22Rv1 (cell line): ENCODE results near the gene TMEM72.

Source experiments
- H3K27ac ChIP-seq: fragments of 450-650 bp; 2 replicates; pipeline ENCODE4 v1.5.1; 2017
- ZFX ChIP-seq: fragments of 450-650 bp; IDR thresholded peaks from 2 replicates; pipeline ENCODE4 v1.6.1; 2017; ENCODE audit warnings: antibody characterized with exemption, borderline replicate concordance
- TF ChIP-seq, protein P1 (sequence below): fragments of 450-650 bp; IDR thresholded peaks from 2 replicates; pipeline ENCODE4 v1.5.1; 2017; ENCODE audit warnings: mild to moderate bottlenecking

Gene TMEM72

DNA sequence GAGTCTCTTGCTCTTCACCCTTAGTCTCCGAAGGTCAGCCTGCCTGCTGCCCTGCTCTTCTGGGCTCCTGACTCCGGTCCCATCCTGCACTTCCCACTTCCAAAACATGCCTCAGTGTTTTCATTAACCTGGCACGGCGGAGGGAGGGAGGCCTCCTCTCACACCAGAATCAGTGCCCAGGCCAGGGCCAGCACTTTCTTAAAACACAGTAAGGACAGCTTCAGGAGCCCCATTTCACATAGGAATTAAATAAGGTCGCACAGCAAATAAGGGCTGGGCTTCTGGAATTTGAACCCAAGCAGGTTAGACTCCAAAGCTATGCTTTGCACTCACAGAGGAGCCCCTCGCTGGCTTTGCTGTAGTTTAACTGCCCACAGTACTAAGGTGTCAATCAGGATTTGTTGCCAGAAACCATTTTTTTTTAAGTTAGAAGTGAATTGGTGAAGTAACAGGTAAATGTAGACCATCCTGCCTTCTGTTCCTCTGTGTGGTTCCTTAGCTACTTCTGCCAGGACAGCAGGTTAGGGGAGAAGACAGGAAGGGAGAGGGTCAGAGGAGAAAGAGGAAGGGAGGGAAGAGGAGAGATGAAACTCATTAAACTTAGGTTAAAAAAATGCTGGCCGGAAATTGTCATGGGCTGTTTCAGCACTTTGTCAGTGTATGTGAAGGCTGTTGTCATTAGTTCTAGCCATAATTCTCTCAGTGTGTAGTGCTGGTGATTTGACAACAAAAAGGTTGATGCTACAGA, 49.5 kb downstream of the TMEM72 start:
- H3K27ac ChIP-seq, result no peak overlapping the region
- TF ChIP-seq ZFX, result no peak
- TF ChIP-seq, protein P1, sequence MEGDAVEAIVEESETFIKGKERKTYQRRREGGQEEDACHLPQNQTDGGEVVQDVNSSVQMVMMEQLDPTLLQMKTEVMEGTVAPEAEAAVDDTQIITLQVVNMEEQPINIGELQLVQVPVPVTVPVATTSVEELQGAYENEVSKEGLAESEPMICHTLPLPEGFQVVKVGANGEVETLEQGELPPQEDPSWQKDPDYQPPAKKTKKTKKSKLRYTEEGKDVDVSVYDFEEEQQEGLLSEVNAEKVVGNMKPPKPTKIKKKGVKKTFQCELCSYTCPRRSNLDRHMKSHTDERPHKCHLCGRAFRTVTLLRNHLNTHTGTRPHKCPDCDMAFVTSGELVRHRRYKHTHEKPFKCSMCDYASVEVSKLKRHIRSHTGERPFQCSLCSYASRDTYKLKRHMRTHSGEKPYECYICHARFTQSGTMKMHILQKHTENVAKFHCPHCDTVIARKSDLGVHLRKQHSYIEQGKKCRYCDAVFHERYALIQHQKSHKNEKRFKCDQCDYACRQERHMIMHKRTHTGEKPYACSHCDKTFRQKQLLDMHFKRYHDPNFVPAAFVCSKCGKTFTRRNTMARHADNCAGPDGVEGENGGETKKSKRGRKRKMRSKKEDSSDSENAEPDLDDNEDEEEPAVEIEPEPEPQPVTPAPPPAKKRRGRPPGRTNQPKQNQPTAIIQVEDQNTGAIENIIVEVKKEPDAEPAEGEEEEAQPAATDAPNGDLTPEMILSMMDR, result no peak

DNA sequence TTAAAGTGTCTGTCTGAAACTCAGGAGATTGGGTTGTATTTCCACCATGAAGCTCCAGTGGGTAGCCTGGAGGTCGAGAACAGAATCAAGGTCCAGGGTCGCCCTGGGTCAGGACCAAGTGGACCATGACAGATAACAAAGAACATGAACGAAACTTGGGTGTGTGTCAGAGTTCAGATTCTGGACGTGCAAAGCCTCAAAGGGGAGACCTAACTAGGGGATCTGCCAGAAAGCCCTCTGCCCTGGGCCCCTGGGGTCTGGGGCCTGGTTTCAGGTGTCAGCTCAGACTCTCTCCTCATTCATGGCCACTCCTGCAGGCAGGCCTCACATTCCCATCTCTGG, 50.1 kb downstream of the TMEM72 start:
- TF ChIP-seq, protein P1, result no peak
- TF ChIP-seq ZFX, result no peak
- H3K27ac ChIP-seq, result no peak overlapping the region

DNA sequence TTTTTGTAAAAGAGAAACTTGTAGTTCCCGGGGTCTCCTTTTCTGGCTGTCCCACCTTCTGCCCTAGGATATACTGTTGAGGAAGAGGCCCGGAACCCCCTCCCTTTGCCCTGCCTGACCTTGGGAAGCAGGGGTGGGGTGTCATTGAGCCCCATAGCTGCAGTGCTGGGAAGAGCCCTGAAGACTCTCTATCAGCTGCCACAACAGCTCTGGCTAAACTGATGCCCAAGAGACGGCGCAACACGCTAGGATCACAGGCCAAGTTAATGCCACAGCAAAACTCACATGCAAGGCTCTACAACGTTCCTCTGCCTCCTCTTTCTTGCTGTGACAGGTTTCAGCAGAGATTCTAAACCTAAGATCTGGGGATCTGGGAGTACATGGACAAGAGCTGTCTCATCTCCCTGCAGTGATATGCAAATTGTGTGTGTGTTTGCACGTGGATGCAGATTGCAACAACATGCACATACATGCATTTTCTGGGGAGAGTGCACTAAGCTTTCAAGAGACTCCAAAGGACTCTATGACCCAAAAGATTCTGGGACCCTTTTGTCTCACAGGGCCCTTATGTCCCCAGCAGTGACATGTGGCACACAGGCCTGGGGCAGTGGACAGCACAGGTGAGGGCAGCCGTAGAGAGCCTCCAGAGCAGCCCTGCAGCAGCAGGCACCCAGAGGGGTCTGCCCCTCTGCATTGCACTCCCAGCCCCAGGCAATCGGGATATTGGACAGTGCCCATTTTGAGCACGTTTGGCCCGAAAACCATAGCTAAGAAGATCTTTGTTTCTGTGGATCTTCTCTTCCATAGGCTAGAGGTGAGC, 51.0 kb downstream of the TMEM72 start:
- TF ChIP-seq, protein P1, result no peak
- TF ChIP-seq ZFX, result no peak
- H3K27ac ChIP-seq, result no peak overlapping the region

DNA sequence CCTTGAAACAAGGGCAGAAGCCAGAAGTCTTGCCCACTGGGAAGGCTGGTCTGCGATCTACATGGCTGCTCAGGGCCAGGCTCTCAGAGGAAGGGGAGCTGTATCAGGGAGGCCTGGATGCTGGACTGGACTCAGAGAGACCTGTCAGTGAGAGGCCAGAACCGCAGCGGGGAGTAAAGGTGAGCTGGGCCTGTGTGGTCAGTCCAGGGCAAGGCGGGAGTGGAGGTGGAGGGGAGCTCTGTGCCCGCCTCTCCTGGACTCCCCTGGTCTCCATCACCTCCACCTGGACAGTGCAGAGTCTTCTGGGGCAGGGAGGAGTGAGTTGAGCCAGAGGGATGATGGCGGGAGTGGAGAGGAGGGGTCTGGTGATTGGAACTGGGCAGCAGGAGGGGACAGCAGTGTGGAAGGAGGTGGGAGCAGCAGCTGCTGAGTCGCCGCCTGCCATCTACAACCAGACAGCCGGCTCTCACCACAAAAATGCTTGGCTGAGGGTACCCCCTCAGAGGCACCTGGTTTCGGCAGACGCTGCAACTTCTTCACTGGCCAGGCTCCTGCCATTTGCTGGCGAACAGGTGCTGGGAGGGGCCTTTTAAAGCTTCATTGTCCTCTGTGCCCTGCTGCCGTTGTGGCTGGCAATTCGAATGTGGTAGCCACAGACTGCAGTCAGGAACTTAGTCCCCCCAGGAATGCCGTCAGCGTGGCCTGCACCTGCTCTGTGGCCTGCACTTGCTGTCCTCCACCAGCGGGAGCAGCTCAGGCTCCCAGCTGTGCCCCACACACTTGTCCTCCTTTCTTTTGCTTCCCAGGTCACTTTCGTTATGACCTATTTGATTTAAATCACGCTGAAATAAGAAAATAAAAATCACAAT, 52.0 kb downstream of the TMEM72 start:
- no peak for TF ChIP-seq ZFX
- TF ChIP-seq, protein P1, result peak; percentile 23
- no peak overlapping the region for H3K27ac ChIP-seq

GRCh38 chr10:44963772-44964633, 52.9 kb downstream of the TMEM72 start:
- no peak overlapping the region for H3K27ac ChIP-seq
- TF ChIP-seq ZFX, result no peak
- TF ChIP-seq, protein P1, result no peak

GRCh38 chr10:44965104-44965503, 54.0 kb downstream of the TMEM72 start:
- H3K27ac ChIP-seq, result no peak overlapping the region
- no peak for TF ChIP-seq ZFX
- TF ChIP-seq, protein P1, result no peak
